Inflammatory macrophage (primary cell): ENCODE results near the gene RSPH1.

Experiments
- DNase-seq, 2 donors: peaks; one replicate each; pipeline ENCODE4 v3.0.0-alpha.2; 2020 to 2022

Gene RSPH1

DNA sequence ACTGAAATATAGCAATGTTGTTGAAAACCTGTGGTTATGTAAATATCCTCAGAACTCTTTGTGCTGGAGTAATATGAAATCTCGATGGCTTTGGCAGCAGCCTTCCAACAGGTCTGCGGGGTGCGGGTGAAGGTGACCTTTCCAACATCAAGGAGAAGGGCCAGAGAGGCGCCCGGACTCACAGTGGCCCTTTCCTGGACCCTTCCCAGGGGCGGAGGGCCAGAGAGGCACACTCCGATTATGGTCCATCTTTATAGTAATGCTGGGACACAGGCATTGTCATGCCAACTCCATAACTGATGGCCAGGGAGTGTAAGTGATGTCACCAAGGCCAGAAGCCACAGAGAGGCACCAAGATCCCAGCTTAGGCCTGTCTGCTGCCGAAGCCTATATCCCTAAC lies 35.7 kb upstream of the RSPH1 start:
- DNase-seq, result no peak

DNA sequence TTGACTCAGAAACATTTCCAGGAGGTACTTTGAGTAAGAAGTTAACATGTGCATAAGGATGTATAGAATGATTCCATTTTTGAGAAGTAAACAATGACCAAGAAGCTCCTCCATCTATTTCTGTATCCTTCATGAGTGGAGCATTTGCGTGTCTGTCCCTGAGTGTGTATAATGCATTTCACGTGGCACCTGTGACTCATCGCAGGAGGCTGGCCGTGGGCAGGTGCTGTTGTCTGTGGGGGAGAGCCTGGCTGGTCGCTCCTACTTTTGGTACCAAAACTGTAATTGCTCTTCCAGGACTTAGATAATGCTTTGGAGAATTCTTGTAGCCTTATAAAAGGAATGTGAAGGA lies 34.1 kb upstream of the RSPH1 start:
- no peak for DNase-seq

DNA sequence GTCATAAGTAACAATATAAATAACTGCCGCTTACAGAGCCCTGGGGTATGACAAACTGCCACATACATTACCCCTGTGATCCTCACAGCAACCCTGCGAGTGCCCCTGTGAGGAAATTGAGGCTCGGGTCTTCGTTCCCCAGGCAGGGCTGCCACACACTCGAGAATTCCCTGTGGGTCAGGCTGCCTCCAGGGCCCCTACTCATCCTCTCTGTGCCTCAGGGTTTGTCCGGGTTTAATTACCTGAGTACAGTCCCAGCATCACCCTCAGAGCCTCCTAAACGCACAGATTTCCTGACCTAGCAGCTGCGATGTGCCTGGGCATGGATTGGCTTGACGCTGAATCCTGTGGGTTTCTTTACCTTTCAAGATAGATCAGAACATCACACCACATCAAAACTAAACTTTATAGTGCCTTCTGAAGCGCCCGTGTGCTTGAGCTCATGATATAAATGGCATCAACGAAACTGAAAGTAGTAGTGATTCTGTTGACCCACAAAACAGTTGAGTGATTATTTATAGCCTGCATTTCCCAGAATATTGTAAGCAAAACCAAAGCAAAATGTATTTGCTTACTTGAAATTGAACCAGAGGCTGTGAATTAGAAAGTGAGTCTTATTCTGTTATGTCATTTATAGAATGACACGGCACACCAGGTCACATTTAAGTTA lies 31.6 kb upstream of the RSPH1 start:
- DNase-seq, result no peak

DNA sequence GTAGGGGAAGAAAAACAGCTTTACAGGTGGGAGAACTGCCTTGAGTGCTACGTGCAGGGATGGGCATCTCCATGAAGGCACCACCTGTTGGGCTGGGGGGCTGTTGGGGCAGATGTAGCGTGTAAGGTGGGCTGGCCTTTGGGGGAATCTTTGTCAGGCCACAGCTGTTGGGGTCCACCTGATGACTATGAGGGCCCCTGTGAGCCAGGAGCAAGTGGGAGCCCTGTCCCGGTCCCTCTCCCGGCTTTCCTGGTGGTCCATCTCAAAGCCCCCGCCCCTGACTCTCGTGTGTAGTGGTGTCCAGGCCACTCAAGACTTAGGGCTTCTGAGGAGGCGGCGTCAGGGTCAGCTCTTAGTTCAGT lies 31.1 kb upstream of the RSPH1 start:
- DNase-seq, result no peak

DNA sequence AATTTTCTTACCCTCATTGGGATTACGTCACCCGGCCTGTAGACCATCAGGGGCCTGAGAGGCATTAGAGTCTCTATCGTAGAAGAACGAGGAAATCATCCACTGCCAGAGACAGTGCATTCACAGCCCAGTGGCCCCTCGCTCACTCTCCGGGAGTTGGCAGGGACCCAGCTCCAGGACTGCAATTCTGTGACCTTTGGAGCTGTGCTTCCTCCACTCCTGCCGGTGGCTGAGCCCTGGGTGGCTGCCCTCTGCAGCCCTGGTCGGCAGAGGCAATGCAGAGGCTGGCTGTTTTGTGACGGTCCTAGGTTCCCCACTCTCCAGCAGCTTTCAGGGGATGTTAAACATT lies 30.3 kb upstream of the RSPH1 start:
- no peak for DNase-seq

DNA sequence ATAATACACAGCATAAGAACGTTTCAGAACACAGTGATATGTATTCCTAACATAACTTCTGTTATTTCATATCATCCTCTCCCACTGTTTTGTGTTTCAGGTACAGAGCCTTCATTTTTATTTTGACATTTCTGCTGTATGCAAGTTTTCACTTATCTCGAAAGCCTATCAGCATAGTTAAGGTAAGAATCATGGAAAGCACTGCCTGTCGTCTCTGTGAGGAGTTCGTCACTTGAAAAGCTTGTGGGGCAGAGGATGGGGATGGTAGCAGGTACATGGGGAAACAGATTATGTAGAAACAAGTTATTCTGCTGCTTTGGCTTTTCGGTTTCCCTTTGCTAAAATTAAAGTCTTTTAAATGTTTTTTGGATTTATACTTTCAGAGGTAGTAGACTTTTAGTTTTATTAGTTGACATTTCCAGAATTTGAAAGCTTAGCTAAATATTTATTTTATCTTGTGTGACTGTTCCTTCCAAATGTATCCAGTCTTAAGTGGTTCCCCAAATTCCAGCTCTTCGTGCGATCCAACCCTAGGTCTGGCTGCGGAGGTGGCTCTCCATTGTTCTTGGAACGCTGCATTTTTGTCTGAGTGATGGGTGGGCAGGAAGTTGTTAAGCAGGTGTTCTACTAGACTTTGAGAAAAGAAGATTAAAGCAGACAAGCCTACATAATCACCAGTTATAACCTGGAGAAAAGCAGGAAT lies 29.8 kb upstream of the RSPH1 start:
- no peak for DNase-seq

DNA sequence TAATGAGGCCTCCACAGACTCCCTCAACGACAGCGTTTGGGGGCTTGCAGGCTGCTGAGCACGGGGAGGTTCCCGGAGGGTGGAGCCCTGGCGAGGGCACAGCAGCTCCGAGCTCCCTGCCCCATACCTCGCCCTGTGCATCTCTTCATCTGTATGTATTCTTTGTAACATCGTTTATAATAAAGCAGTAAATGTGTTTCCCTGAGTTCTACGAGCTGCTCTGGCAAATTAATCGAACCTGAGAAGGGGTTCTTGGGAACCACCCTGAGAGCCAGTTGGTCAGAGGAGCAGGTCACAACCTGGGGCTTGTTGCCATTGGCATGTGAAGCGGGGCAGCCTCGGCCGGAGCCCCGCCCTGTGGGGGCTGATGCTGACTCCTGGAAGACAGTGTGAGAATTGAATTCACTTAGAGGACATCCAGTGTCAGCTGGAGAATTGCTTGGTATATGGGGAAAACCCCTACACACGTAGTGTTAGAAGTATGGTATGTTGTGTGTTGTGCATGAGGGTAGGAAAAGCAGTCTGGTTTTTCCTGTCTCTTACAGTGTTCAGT lies 29.1 kb upstream of the RSPH1 start:
- DNase-seq, result no peak

DNA sequence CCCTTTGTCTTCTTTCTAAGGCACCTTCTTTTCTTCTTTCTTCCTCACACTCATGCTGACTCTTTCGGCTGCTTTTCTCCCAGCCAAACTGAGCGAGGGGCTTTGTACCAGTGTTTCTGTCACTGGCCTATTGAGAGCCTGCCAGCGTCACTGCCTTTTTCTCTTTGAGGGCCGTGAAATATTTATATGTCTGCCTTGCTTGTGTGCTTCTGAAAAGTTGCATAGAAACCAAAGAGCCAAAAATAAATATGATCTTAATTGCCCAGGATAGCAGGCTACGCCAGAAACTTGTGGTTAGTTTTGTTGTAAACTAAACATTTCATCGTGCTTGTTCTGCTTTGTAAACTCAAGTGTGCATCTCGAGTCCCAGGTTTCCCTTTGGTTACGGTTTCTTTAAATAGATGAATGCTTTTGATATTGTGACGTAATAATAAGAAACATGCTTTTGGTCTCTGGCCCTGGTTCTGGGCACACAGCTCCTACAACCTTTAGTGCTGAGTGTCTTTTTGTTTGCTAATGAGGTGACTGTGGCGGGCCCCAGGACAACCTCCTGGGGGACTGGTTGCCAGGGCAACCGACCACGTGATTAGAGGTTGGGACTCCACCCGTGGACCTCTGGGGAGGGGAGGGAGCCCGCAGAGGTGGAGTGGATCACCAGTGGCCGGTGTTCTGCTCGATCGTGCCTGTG lies 28.5 kb upstream of the RSPH1 start:
- DNase-seq, result no peak

DNA sequence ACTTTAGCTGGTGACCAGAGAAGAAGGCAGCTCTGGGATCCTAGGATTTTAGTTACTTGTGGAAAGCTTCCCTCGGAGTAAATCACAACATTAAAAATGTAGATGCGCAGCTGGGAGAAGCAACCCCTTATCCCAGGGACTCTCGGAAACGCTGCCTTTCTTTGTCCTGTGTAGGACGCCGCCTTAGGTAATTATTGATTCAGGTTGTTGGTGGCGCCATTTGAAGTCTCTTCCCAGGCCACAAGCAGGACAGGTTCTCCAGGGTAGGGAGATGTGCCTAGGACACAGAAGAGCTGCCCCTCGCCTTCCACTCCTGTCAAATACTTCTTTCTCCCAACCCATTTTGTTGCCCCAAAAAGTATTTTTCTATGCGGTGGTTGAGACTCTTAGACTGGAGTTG lies 27.9 kb upstream of the RSPH1 start:
- no peak for DNase-seq

DNA sequence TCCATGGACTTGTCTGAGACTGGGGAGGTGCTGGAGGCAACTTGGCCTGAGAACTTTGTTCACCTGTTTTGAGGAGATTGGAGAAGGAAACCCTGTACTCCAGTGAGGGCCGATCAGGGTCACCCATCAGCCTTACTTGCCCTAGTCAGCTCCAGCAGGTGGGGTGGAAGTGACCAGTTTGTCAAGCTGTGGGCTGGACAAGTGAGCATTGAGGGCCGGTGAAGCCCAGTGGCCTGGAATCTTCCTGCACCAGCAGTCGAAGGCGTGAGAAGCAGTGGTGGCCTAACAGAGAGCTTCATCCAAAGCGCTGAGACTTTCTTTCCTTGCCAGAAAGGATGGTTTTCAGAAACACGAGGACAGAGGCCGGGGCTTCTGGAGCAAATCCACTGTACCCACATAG lies 27.2 kb upstream of the RSPH1 start:
- no peak for DNase-seq

DNA sequence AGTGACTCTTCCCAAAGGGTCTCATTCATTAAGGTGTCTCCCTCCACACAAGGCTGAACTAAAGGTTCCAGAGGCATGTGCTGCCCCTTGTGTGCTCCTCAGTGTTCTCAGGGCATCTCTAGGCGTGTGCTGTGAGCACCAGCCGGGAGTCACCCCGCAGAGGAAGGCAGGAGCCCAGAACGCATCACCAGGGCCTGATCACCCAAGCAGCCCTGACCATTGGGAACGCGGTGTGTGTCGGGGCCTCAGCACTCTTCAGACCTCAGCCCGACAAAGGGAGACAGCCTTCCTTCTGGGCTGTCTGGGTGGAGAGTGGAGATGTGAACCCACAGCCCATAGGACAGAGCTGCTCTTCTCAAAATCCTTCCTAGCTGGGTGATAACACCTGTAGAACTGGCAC lies 26.7 kb upstream of the RSPH1 start:
- DNase-seq, result no peak

DNA sequence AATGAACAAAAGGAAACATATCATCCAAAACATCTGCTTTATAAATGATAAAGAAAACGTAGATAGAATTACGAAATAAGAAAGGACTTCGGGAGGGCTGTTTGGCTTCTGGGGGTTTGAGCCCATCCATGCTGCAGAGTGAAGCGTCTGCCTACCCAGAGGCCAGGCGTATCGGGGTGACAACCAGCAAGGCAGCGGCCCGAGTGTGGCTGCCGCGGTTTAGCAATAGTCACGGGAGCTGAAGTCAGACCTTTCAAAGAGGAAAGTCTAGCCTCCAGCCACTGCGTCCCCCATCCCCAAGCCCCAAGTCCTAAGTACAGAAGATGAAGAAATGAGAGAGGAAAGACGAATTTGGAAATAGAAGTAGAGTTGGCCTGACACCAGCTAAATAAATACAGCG lies 26.2 kb upstream of the RSPH1 start:
- DNase-seq, result no peak

DNA sequence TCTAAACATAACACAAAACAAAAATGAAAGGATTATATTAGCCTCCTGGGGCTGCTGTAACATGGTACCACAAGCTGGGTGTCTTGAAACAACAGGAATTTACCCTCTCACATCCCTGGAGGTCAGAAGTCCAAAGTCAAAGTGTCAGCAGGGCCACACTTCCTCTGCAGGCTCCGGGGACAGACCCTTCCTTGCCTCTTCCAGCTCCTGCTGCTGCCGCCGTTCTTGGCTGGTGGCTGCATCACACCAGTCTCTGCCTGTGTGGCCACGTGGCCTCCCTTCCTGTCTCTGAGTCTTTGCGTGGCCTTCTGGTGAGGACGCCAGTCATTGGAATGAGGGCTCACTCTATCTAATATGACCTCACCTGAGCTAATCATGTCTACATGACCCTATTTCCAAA lies 25.8 kb upstream of the RSPH1 start:
- no peak for DNase-seq

DNA sequence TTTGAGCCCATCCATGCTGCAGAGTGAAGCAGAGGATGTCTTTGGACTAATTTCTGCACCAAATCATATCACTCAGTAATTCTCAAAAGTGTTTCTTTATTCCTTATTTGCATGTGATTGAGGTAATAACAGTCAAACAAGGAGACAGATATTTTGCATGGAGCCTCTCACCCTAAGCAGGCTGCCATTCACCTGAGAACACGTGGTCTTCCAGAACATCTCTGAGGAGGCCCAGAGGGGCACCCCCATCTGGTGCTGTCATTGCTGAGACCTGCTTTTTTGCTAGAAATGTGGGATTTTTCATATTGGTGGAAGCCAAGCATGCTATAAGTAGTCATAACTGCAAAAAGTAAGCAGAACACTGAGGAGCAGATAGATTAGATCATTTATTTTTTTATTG lies 25.4 kb upstream of the RSPH1 start:
- DNase-seq, result no peak

DNA sequence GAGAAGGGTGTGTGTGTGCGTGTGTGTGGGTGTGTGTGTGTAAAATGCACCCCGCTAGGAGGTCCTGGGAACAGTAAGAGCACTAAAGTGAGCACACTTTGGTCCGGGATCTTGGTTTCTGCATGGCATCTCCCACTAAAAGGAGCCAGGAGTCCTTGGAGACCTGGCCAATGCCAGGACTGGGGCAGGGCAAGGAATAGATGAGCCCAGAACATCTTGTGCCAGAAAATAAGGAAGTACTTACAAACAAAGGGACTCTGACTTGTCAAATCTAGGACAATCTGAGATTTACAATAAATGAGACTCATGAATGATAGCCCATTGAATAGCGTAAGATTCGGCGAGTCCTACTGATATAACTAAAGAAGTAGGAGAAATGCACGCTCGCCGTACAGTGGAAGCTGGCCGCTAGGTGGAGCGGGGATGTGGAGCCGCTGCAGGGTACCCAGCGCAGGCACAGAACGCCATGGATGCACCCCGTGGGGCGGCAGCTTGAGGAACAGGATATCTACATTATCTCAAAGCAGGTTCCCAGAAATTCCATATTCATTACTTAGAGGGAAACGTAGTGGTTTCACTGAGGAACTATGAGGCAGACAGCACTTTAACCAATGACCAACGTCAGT lies 24.7 kb upstream of the RSPH1 start:
- DNase-seq, result no peak

DNA sequence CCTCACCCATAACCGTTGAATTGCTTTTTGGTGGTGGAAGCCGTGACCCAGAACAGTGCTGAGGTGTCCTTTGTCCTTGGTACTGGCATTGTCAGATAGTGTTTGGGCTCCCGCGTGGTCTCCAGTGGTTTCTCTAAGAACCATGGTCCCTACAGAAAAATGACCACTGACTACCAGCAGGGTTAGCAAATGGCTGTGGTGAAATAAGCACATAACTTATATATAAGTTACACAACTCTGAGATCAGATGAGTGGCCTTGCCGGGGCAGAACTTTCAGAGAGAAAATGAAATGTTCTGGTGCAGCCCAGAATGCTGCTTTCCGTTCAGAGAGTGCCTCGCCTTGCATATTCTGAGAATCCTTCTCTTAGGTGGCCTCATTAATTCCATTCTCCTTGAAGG lies 22.6 kb upstream of the RSPH1 start:
- no peak for DNase-seq

DNA sequence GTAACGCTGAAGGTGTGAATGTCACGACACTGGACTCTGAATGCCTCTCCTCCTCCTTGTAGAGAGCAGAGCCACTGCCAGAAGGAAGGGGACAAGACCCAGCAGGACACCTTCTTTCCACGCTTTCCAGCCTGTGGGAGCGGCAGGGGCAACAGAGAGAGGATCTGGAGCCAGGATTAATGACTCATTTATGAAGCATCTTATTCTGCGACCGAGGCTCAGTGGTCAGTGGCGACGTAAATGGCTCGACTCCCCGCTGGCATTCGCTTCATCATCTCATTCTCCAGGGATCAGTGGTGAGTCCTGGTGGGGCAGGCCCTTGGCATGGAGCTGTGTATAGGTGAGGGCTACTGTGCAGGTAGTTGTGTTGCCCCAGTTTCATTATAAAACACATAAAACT lies 22.2 kb upstream of the RSPH1 start:
- DNase-seq, result no peak

DNA sequence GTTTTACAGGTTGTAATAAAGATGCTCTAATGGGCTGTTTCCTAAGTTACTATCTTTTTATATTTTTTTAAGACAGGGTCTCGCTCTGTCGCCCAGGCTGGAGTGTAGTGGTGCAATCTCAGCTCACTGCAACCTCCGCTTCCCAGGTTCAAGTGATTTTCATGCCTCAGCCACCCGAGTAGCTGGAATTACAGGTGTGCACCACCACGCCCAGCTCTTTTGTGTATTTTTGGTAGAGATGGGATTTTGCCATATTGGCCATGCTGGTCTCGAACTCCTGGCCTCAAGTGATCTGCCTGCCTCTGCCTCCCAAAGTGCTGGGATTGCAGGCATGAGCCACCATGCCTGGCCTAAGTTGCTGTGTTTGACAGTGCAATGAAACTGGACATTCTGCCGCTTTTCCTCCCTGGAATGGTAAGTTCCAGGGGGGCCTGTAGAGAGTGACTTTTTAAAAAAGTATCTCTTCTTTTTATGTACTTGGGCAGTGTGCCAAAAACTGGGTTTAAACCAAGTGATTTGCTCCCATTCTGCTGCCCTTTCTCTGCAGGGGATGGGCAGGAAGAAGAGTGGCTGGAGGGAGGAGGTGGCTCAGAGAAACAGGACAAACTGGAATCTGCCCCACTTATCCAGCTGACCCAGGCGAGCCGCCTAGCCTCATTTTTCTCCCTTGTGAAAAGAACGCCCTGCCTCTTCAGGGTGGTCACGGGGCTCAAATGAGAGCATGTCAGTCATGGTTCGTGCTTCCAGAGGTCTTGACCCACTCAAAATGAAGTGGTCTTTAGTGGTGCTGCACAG lies 19.9 kb upstream of the RSPH1 start:
- no peak for DNase-seq

DNA sequence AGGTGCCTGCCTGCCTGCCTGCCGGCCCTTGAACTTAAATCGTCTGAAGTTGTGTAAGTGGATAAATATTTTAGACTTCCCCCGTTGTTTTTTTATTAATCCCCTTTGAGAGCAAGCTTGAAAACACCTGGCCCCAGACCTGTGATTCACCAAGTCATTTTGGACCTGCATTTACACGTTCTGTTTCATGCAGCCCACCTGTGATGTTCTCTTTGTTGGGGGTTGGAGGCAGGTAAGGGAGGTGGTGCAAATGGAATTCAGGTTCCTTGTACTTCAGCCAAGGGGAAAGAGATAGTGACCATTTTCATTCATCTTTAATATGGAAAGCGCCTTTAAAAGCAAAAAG lies 18.8 kb upstream of the RSPH1 start:
- peak in 1 of 2 donors; percentile 12 for DNase-seq

DNA sequence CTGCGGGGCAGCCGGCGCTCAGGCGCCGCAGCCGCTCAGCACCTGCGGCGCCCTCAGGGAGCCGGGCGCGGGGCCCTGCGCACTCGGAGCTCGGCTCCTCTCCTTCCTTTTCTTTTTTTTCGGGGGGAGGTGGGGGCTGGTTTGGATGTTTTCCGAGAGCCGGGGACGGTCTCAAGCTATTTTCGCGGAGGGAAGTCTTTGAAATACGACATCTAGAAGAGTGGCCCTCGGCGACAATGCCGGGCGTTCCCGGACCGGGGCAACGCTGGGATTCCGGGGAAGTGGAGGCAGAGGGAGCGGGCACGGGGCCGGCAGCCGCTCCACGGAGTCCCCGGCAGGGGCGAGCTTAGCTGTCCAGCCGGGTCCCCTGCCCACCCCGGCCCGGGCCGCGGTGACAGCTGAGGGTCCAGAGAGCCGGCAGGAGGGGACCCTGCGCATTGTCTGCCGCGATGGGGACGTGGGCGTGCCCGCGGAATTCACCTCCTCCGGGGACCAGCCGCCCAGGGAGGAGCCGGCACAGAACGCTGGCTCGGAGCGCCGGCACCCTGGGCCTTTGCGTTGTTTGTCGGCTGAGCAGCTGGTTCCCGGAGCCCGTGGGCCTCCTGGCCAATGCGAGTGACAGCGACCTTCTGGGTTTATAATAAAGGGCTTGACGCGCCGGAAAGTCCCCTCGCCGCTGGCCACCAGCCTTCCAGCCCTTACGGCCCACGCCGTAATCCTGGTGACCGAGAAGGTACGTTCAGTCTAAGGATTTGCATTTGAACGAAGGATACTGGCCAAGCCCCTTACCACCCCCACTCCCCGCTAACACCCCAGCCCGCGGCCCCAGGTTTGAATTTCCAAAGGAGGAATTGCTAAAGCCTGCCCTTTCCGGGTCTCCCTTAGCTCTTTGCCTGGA lies 18.2 kb upstream of the RSPH1 start:
- peak; percentile 14 to 58 for DNase-seq

DNA sequence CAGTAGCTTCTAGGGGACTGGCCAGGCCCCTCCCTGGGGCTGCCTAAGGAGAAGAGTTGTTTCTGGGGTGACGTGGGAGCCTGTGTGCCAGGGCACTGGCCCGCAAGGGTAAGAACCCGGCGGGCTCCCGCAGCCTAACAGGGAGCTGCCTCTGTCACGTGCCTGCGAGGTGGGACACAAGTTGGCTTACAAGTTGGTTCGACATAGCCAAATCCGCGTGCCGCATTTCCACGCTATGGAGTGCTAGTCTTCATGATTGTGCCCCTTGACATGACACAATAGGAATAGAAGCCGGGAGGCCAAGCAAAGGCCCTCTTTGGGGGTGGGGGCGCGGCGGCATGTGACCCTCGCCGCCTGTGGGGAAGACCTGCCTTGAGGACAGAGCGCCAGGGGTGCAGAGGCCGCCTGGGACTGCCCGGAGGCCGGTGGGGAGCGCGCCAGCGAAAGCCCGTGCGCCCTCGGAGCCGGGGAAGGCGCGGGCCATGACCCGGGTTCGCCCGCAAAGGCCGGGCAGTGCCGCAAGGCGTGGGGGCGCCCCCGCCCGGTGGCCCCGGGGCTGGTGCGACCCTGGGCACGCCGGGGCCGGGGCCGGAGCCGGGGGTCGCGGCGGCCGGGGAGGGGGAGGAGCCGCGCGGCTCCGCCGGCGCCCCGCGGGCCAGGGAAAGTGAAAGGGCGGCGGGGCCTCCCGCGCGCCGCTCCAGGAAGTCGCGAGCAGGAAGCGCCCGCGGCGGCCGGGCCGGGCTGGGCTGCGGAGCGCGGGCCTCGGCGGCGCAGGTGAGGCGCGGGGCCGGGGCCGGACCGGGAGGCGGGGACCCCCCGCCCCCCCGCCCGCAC lies 17.3 kb upstream of the RSPH1 start, which contains the start of gene SLC37A1:
Gene SLC37A1 (plus strand): TSS at position 702 of the 834 bp plus-strand sequence. CDS start 4,603 bp downstream, outside the sequence.
- DNase-seq, result peak in 1 of 2 donors; percentile 36
